Neural cell (in vitro differentiated cells): ENCODE measurements around the gene NCKAP5L. TPM values are rescaled to one million over a fixed set of nuclear protein-coding genes. Genes with fewer than 3 reads are reported as not detected.

Experiments
- H2AFZ ChIP-seq: fragments of 200-600, 300-800 bp; sonication (generic), shearing (Covaris generic); 2 replicates; pipeline ENCODE4 v1.6.0; 2014; ENCODE audit warnings: low read depth, mild to moderate bottlenecking, antibody characterized with exemption, low read length, moderate library complexity
- H3F3A ChIP-seq: fragments of 200-600 bp; shearing (Covaris generic); 2 replicates; pipeline ENCODE4 v1.6.1; 2016; ENCODE audit warnings: mild to moderate bottlenecking, moderate library complexity, mixed read lengths, antibody characterized with exemption, low read length; ENCODE audit not compliant: insufficient read depth, poor library complexity, severe bottlenecking
- H3K27ac ChIP-seq: fragments of 200-600, 300-800 bp; sonication (generic), shearing (Covaris generic); 2 replicates; pipeline ENCODE4 v1.5.1; 2014; ENCODE audit warnings: mild to moderate bottlenecking, low read length, moderate library complexity
- H3K27me3 ChIP-seq: fragments of 300-800, 200-600 bp; sonication (generic), shearing (Covaris generic); 2 replicates; pipeline ENCODE4 v1.6.0; 2014; ENCODE audit warnings: mild to moderate bottlenecking, low read depth, low read length, moderate library complexity; ENCODE audit not compliant: insufficient read depth
- H3K36me3 ChIP-seq: fragments of 300-800, 200-600 bp; sonication (generic), shearing (Covaris generic); 2 replicates; pipeline ENCODE4 v1.5.1; 2014; ENCODE audit warnings: mild to moderate bottlenecking, antibody characterized with exemption, low read length, moderate library complexity; ENCODE audit not compliant: insufficient read depth
- H3K4me2 ChIP-seq: fragments of 300-800, 200-600 bp; sonication (generic), shearing (Covaris generic); 2 replicates; pipeline ENCODE4 v1.6.0; 2014; ENCODE audit warnings: mild to moderate bottlenecking, low read length
- H3K4me3 ChIP-seq: fragments of 300-800, 200-600 bp; sonication (generic), shearing (Covaris generic); 2 replicates; pipeline ENCODE4 v1.5.1; 2014; ENCODE audit warnings: mild to moderate bottlenecking, low read length, moderate library complexity
- H3K79me2 ChIP-seq: fragments of 200-600 bp; shearing (Covaris generic); replicated peaks from 2 replicates; pipeline ENCODE4 v1.6.0; 2014; ENCODE audit warnings: mild to moderate bottlenecking, low read length, moderate library complexity; ENCODE audit not compliant: insufficient read depth
- H3K9ac ChIP-seq: fragments of 300-800, 200-600 bp; sonication (generic), shearing (Covaris generic); 2 replicates; pipeline ENCODE4 v1.6.1; 2016; ENCODE audit warnings: mild to moderate bottlenecking, low read length, mixed read lengths
- H3K9me2 ChIP-seq: fragments of 200-600 bp; shearing (Covaris generic); 2 replicates; pipeline ENCODE4 v1.6.1; 2016; ENCODE audit warnings: mild to moderate bottlenecking, low read length, mixed read lengths; ENCODE audit not compliant: insufficient read depth
- H3K9me3 ChIP-seq: fragments of 200-600, 300-800 bp; sonication (generic), shearing (Covaris generic); 2 replicates; pipeline ENCODE4 v1.6.1; 2016; ENCODE audit warnings: mild to moderate bottlenecking, mixed run types, low read length, moderate library complexity, mixed read lengths
- H4K20me1 ChIP-seq: fragments of 200-600 bp; shearing (Covaris generic); 2 replicates; pipeline ENCODE4 v1.6.1; 2016; ENCODE audit warnings: mild to moderate bottlenecking, mixed run types; ENCODE audit not compliant: insufficient read depth
- EP300 ChIP-seq: fragments of 450-650 bp; conservative IDR thresholded peaks from 2 replicates; pipeline ENCODE4 v1.6.1; 2014; ENCODE audit warnings: antibody characterized with exemption, mild to moderate bottlenecking, moderate library complexity; ENCODE audit not compliant: poor library complexity, severe bottlenecking
- EZH2 ChIP-seq: fragments of 200-600, 300-800 bp; shearing (Covaris generic), sonication (generic); IDR thresholded peaks from 2 replicates; pipeline ENCODE4 v1.6.1; 2014; ENCODE audit warnings: antibody characterized with exemption, low read length, borderline replicate concordance, mild to moderate bottlenecking; ENCODE audit not compliant: insufficient read depth, poor library complexity, severe bottlenecking
- MXI1 ChIP-seq: fragments of 450-650 bp; conservative IDR thresholded peaks from 2 replicates; pipeline ENCODE4 v1.6.1; 2014; ENCODE audit warnings: antibody characterized with exemption, mild to moderate bottlenecking; ENCODE audit not compliant: poor library complexity, severe bottlenecking
- POLR2AphosphoS5 ChIP-seq: IDR thresholded peaks from 2 replicates; pipeline ENCODE4 v1.6.1; 2012
- RAD21 ChIP-seq: fragments of 450-650 bp; conservative IDR thresholded peaks from 2 replicates; pipeline ENCODE4 v1.6.1; 2014; ENCODE audit warnings: antibody characterized with exemption, mild to moderate bottlenecking, moderate library complexity
- SMC3 ChIP-seq: fragments of 450-650 bp; conservative IDR thresholded peaks from 2 replicates; pipeline ENCODE4 v1.6.1; 2014; ENCODE audit warnings: antibody characterized with exemption, mild to moderate bottlenecking, moderate library complexity; ENCODE audit not compliant: poor library complexity
- TAF1 ChIP-seq: IDR thresholded peaks from 2 replicates; pipeline ENCODE4 v1.6.1; 2012; ENCODE audit warnings: low read depth
- polyA plus RNA-seq: library from polyadenylated mRNA; depleted of rRNA; stranded (reverse); fragments of >200 nt; gene quantifications from 2 replicates; pipeline ENCODE4 v1.2.3, GENCODE V29; 2014
- TF ChIP-seq, protein P1 (sequence below): fragments of 450-650 bp; IDR thresholded peaks from 2 replicates; pipeline ENCODE4 v1.5.1; 2014; ENCODE audit warnings: antibody characterized with exemption, mild to moderate bottlenecking, moderate library complexity; ENCODE audit not compliant: poor library complexity, severe bottlenecking
- TF ChIP-seq, protein P2 (sequence below): IDR thresholded peaks from 2 replicates; pipeline ENCODE4 v1.6.1; 2012; ENCODE audit warnings: borderline replicate concordance

The NCKAP5L gene
- polyA plus RNA-seq, 1 donor from 2014 or later = 6.2 TPM

DNA sequence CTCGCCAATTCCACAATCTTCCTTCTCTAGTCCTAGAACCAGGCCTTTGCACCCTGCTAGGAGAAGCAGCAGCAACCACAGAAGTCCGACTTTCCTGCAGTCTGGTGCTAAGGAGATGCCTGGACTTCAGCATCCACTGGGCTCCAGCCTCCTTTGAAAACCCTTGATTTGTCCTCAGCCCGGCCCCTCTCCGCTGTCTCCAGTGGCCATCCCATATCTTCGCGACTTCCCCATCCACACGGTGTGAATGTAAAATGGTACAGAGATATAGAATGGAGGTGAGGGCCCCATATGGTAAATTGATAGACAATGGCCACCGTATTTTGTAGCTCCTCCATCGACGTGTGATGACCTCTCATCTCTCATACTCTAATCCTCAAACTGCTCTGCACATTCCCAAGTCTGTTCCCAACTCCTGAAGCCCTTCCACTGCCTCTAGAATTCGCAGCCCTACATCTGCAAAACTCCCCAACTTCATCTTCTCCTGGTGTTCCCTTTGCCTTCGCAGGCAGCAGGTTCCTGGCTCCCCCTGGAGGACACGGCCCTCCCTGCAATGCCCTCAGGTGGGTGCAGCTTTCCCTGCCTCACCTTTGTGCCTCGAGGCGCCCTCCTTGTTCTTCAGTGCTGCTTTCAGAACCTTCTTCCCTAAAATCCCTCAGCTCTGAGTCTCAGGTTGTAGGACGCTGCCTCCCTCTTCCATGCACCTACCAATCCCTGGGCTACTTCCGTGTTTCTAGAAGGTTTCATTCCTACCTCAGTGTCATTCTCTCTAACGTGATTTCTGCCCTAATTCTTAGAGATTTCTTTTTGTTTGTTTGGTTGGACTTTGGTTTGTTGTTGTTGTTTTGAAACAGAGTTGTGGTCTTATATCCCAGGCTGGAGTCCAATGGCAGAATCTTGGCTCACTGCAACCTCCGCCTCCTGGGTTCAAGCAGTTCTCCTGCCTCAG, 50.1 kb downstream of the NCKAP5L start:
- Histone ChIP-seq H3K9ac (no peak overlapping the region), H3K36me3 (no peaks in the 10 kb centered on the region), H3F3A (no peaks in the 10 kb centered on the region), H2AFZ (no peak overlapping the region), H3K27ac (no peak overlapping the region), H4K20me1 (no peaks in the 10 kb centered on the region), H3K9me3 (no peaks in the 10 kb centered on the region), H3K9me2 (no peaks in the 10 kb centered on the region), H3K27me3 (no peaks in the 10 kb centered on the region), H3K4me3 (no peak overlapping the region), H3K4me2 (no peak overlapping the region), H3K79me2 (no peaks in the 10 kb centered on the region)
- TF ChIP-seq MXI1 (no peak), EZH2 (no peak), POLR2AphosphoS5 (no peak), SMC3 (peak; percentile 42), RAD21 (peak; percentile 40), EP300 (no peak)
- TF ChIP-seq, protein P1, sequence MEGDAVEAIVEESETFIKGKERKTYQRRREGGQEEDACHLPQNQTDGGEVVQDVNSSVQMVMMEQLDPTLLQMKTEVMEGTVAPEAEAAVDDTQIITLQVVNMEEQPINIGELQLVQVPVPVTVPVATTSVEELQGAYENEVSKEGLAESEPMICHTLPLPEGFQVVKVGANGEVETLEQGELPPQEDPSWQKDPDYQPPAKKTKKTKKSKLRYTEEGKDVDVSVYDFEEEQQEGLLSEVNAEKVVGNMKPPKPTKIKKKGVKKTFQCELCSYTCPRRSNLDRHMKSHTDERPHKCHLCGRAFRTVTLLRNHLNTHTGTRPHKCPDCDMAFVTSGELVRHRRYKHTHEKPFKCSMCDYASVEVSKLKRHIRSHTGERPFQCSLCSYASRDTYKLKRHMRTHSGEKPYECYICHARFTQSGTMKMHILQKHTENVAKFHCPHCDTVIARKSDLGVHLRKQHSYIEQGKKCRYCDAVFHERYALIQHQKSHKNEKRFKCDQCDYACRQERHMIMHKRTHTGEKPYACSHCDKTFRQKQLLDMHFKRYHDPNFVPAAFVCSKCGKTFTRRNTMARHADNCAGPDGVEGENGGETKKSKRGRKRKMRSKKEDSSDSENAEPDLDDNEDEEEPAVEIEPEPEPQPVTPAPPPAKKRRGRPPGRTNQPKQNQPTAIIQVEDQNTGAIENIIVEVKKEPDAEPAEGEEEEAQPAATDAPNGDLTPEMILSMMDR = peak; percentile 55
- TF ChIP-seq, protein P2, sequence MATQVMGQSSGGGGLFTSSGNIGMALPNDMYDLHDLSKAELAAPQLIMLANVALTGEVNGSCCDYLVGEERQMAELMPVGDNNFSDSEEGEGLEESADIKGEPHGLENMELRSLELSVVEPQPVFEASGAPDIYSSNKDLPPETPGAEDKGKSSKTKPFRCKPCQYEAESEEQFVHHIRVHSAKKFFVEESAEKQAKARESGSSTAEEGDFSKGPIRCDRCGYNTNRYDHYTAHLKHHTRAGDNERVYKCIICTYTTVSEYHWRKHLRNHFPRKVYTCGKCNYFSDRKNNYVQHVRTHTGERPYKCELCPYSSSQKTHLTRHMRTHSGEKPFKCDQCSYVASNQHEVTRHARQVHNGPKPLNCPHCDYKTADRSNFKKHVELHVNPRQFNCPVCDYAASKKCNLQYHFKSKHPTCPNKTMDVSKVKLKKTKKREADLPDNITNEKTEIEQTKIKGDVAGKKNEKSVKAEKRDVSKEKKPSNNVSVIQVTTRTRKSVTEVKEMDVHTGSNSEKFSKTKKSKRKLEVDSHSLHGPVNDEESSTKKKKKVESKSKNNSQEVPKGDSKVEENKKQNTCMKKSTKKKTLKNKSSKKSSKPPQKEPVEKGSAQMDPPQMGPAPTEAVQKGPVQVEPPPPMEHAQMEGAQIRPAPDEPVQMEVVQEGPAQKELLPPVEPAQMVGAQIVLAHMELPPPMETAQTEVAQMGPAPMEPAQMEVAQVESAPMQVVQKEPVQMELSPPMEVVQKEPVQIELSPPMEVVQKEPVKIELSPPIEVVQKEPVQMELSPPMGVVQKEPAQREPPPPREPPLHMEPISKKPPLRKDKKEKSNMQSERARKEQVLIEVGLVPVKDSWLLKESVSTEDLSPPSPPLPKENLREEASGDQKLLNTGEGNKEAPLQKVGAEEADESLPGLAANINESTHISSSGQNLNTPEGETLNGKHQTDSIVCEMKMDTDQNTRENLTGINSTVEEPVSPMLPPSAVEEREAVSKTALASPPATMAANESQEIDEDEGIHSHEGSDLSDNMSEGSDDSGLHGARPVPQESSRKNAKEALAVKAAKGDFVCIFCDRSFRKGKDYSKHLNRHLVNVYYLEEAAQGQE = no peak

DNA sequence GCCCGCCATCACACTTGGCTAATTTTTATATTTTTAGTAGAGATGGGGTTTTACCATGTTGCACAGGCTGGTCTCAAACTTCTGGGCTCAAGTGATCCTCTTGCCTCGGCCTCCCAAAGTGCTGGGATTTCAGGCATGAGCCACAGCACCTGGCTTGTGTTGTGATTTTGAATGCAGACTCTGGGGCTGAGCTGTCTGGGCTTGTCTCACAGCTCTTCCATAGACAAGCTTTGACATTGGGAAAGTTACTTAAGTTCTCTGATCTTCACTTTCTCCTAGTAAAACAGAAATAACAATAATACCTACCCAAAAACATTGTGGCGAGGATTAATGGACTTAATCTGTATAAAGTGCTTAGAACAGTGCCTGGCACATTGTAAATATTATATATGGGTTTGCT, 50.9 kb downstream of the NCKAP5L start:
- Histone ChIP-seq H3K79me2 (no peaks in the 10 kb centered on the region), H3K4me2 (no peak overlapping the region), H3K27ac (no peak overlapping the region), H3K9me3 (no peaks in the 10 kb centered on the region), H3K4me3 (no peak overlapping the region), H3F3A (no peaks in the 10 kb centered on the region), H3K9me2 (no peaks in the 10 kb centered on the region), H3K9ac (no peak overlapping the region), H2AFZ (no peak overlapping the region), H4K20me1 (no peaks in the 10 kb centered on the region), H3K36me3 (no peaks in the 10 kb centered on the region), H3K27me3 (no peaks in the 10 kb centered on the region)
- TF ChIP-seq EP300 (no peak), TAF1 (no peak)
- TF ChIP-seq, protein P1 = no peak
